ENCODE results near the gene CKAP4.

The CKAP4 gene

GRCh38 chr12:106274012-106274411 lies 26.2 kb upstream of the CKAP4 start:
- DNase-seq, result no peak

GRCh38 chr12:106273491-106273890 lies 25.7 kb upstream of the CKAP4 start:
- no peak for DNase-seq

- no peak for DNase-seq
These were observed 24.0 kb upstream of the CKAP4 start for GRCh38 chr12:106271575-106272505.

GRCh38 chr12:106269150-106269771 lies 21.4 kb upstream of the CKAP4 start:
- DNase-seq, result no peak

GRCh38 chr12:106267535-106267934 lies 19.7 kb upstream of the CKAP4 start:
- no peak for DNase-seq

GRCh38 chr12:106265116-106265515 lies 17.3 kb upstream of the CKAP4 start:
- no peak for DNase-seq

GRCh38 chr12:106258935-106259334 lies 11.1 kb upstream of the CKAP4 start:
- DNase-seq, result no peak

- DNase-seq, result no peak
These were observed 10.4 kb upstream of the CKAP4 start for GRCh38 chr12:106258226-106258625.

GRCh38 chr12:106256524-106256923 lies 8.7 kb upstream of the CKAP4 start:
- no peak for DNase-seq

GRCh38 chr12:106255952-106256351 lies 8.1 kb upstream of the CKAP4 start:
- no peak for DNase-seq

- no peak for DNase-seq
These were observed 7.7 kb upstream of the CKAP4 start for GRCh38 chr12:106255493-106255892.

- no peak for DNase-seq
These were observed 6.9 kb upstream of the CKAP4 start for GRCh38 chr12:106254724-106255123.

- DNase-seq, result no peak
These were observed 4.0 kb upstream of the CKAP4 start for GRCh38 chr12:106251631-106252455.

GRCh38 chr12:106249411-106250135 lies 1.8 kb upstream of the CKAP4 start:
- DNase-seq, result no peak

GRCh38 chr12:106248846-106249371 lies 1.1 kb upstream of the CKAP4 start:
- DNase-seq, result no peak

GRCh38 chr12:106248312-106248845 lies 559 bp upstream of the CKAP4 start:
- DNase-seq, result no peak

GRCh38 chr12:106246891-106247673 lies 738 bp downstream of the CKAP4 start:
- peak; percentile 12 for DNase-seq

- no peak for DNase-seq
These were observed 2.1 kb downstream of the CKAP4 start for GRCh38 chr12:106245767-106246166.

GRCh38 chr12:106243620-106244019 lies 4.2 kb downstream of the CKAP4 start:
- no peak for DNase-seq

- DNase-seq, result no peak
These were observed 7.0 kb downstream of the CKAP4 start for GRCh38 chr12:106240821-106241220.

- no peak for DNase-seq
These were observed 7.9 kb downstream of the CKAP4 start for GRCh38 chr12:106239951-106240335.
